K562 (cell line): Measurements from ENCODE around the gene PIK3R1. TPM values are rescaled to one million over a fixed set of nuclear protein-coding genes. Genes with fewer than 3 reads are reported as not detected.
A peak's percentile ranks its signal among the peaks of the same experiment; 100 is the strongest.

Experiments used
- ATAC-seq: fragments of 200-7000 bp; cut with Tn5 transposase; 3 replicates; pipeline ENCODE4 v1.9.1; 2020; ENCODE audit warnings: moderate library complexity
- BruUV-seq: library from RNA; stranded (reverse); fragments of 400-500 nt; replicated peaks from 2 replicates; lab custom pipeline; 2021; lab: Mats Ljungman, UMichigan
- CTCF ChIA-PET: fragments of 300-600 bp; formaldehyde crosslinking; extraction: SDS; loops from one replicate; lab custom pipeline; 2021; ENCODE audit warnings: low intra/inter-chr PET ratio; lab: Yijun Ruan, JAX
- POLR2A ChIA-PET: fragments of 300-600, 350-650 bp; sonication (Branson Sonifier 250); formaldehyde crosslinking; extraction: SDS; loops from one replicate; lab custom pipeline; 2021; ENCODE audit warnings: antibody characterized with exemption, inconsistent platforms; lab: Yijun Ruan, JAX
- DNase-seq, 4 experiments: peaks; one replicate each; pipeline versions ENCODE4 v3.0.0 to v3.0.0-alpha.2; 2011 to 2018; ENCODE audit warnings: low spot score in 3 of 4, mixed read lengths in 3 of 4; ENCODE audit errors: extremely low read depth in 1 of 4
- FAIRE-seq: peaks from 2 replicates; lab custom pipeline; 2011; peaks lifted over from hg19 to GRCh38; lab: Jason Lieb, UNC
- H2AFZ ChIP-seq: 2 replicates; pipeline ENCODE4 v1.6.0; 2011; ENCODE audit warnings: low read depth, low read length, control low read depth, inconsistent platforms
- H3K27ac ChIP-seq: fragments of 200-600 bp; 3 replicates; pipeline ENCODE4 v1.8.0; 2011; ENCODE audit warnings: low read depth, mild to moderate bottlenecking, control low read depth, inconsistent platforms, low read length, moderate library complexity, mixed read lengths; ENCODE audit errors: extremely low read depth
- H3K27me3 ChIP-seq, 2 experiments: fragments of 300-600 bp in 1 of 2; 2 replicates in 1 of 2; 3 replicates in 1 of 2; pipeline versions ENCODE4 v1.6.0 to v1.8.0; 2011; ENCODE audit warnings: inconsistent platforms in 2 of 2, low read length in 2 of 2, mild to moderate bottlenecking in 1 of 2, mixed read lengths in 1 of 2, moderate library complexity in 1 of 2; ENCODE audit not compliant: control insufficient read depth in 2 of 2, insufficient read depth in 2 of 2
- H3K36me3 ChIP-seq: fragments of 300-600 bp; 3 replicates; pipeline ENCODE4 v1.8.0; 2011; ENCODE audit warnings: mild to moderate bottlenecking, low read length, inconsistent platforms; ENCODE audit not compliant: control insufficient read depth, insufficient read depth
- H3K4me1 ChIP-seq, 2 experiments: fragments of 200-600 bp in 1 of 2; replicated peaks in 1 of 2; 2 replicates in 1 of 2; 3 replicates in 1 of 2; pipeline versions ENCODE4 v1.5.1 to v1.8.0; 2011; ENCODE audit warnings: inconsistent platforms in 2 of 2, low read length in 2 of 2, mild to moderate bottlenecking in 1 of 2, mixed read lengths in 1 of 2, moderate library complexity in 1 of 2; ENCODE audit not compliant: control insufficient read depth in 2 of 2, insufficient read depth in 2 of 2
- H3K4me2 ChIP-seq: 2 replicates; pipeline ENCODE4 v1.6.1; 2011; ENCODE audit warnings: low read length, control low read depth, inconsistent platforms, mixed read lengths; ENCODE audit not compliant: insufficient read depth
- H3K4me3 ChIP-seq: fragments of 200-600 bp; sonication (generic), shearing (Covaris generic); 2 replicates; pipeline ENCODE4 v1.5.1; 2016; ENCODE audit warnings: control low read depth, inconsistent platforms
- H3K79me2 ChIP-seq: fragments of 200-600 bp; 3 replicates; pipeline ENCODE4 v1.8.0; 2011; ENCODE audit warnings: low read length, inconsistent platforms; ENCODE audit not compliant: control insufficient read depth, insufficient read depth
- H3K9ac ChIP-seq, 2 experiments: 2 replicates each; pipeline versions ENCODE4 v1.6.0 to v1.6.1; 2011; ENCODE audit warnings: low read depth in 2 of 2, low read length in 2 of 2, control low read depth in 1 of 2, inconsistent platforms in 1 of 2, mild to moderate bottlenecking in 1 of 2, mixed read lengths in 1 of 2; ENCODE audit not compliant: insufficient read depth in 1 of 2
- H3K9me1 ChIP-seq: one replicate; pipeline ENCODE4 v1.6.0; 2011; ENCODE audit warnings: inconsistent platforms, mild to moderate bottlenecking, low read length, moderate library complexity; ENCODE audit not compliant: control insufficient read depth, insufficient read depth
- H3K9me3 ChIP-seq: replicated peaks from 2 replicates; pipeline ENCODE4 v1.5.1; 2011; ENCODE audit warnings: low read depth, low read length, inconsistent platforms; ENCODE audit not compliant: control insufficient read depth, insufficient read depth
- H4K20me1 ChIP-seq: replicated peaks from 2 replicates; pipeline ENCODE4 v1.6.1; 2011; ENCODE audit warnings: low read length, inconsistent platforms, mixed read lengths; ENCODE audit not compliant: control insufficient read depth, insufficient read depth
- GTF2B ChIP-seq: IDR thresholded peaks from 2 replicates; pipeline ENCODE4 v1.6.1; 2011; ENCODE audit not compliant: insufficient read length; ENCODE audit errors: extremely low read depth
- HNRNPL ChIP-seq: fragments of 200-400 bp; formaldehyde crosslinking; IDR thresholded peaks from 2 replicates; pipeline ENCODE4 v1.6.1; 2017; ENCODE audit warnings: low read depth, mild to moderate bottlenecking, low read length
- ZNF766 ChIP-seq: fragments of 200-800 bp; sonication (Bioruptor generic); conservative IDR thresholded peaks from 2 replicates; pipeline ENCODE4 v1.6.1; 2016; ENCODE audit warnings: missing genetic modification characterization, missing compliant biosample characterization
- WGBS: fragments of 100-300 bp; shearing (Covaris generic); methylation state at CpG from one replicate; pipeline ENCODE4 v1.1.6; 2016; ENCODE audit warnings: low coverage, mixed read lengths; ENCODE audit not compliant: insufficient coverage; ENCODE audit errors: missing lambda C conversion rate; 5-methylcytosine and 5-hydroxymethylcytosine counted together
- in situ Hi-C: fragments of 300-500 bp; cut with MboI; formaldehyde crosslinking; loops from 4 replicates; pipeline ENCODE4 v1.15.0; 2018; ENCODE audit warnings: inconsistent platforms, mixed read lengths
- intact Hi-C: fragments of 100-400 bp; cut with micrococcal nuclease; formaldehyde crosslinking; loops from 2 replicates; pipeline ENCODE4 v1.14.2; 2022
- polyA plus RNA-seq, 8 experiments: library from polyadenylated mRNA; depleted of rRNA in 4 of 8; stranded (reverse) in 5 of 8; unstranded in 3 of 8; fragments of >200 nt; fragmentation: Nextera tagmentation in 2 of 8; fragmentation: Illumina TruSeq in 1 of 8; extraction: Ambion mirVana in 2 of 8; extraction: Trizol in 1 of 8; gene quantifications; 2 replicates each; pipeline versions ENCODE4 v1.2.1 to v1.2.3, GENCODE V29; 2011 to 2014; ENCODE audit warnings: inconsistent platforms in 1 of 8, missing spikeins in 1 of 8
- total RNA-seq, 7 experiments: library from RNA; depleted of rRNA in 6 of 7; stranded (reverse); fragments of >200 nt in 6 of 7; fragmentation: Illumina TruSeq in 2 of 7; extraction: Trizol in 2 of 7; gene quantifications; 2 replicates each; pipeline versions ENCODE4 v1.2.1 to v1.2.3, GENCODE V29; 2011 to 2021; ENCODE audit warnings: low replicate concordance in 1 of 7

The PIK3R1 gene
- total and polyA plus RNA-seq, 9 of the 15 experiments (the other 6 are each of a cell fraction or from before 2014, with no cell fraction given), result 1.1 to 9.7 (median 4.8) TPM

DNA sequence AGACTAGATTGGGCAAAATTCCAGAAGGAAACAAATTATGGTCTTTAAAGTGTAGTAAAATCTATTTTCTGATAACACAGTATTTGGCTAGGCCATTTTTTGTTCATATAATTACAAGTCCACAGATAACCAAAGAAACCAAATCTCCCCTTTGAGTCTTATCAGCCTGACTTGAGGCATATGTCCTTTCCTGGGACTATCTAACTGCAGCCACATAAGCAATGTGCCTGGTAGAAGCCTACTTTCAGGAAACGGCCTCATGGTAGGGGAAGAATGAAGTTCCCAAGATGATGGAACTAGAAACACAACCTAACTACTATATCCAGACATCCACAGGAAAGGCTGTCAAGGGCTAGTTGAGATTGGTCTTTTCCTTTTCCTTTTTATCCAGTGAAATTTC is 130.0 kb downstream of the PIK3R1 start (continued):
- TF ChIP-seq GTF2B, result no peak

GRCh38 chr5:68347536-68347935 is 132.0 kb downstream of the PIK3R1 start:
- intact Hi-C loops, result no loop called here
- DNase-seq (no peak), FAIRE-seq (no peak), ATAC-seq (no peak)
- Histone ChIP-seq H3K9me1 (no peaks in the 10 kb centered on the region), H3K9ac (no peak overlapping the region), H3K9me3 (no peaks in the 10 kb centered on the region; the same call in none of the 2 replicates), H4K20me1 (no peaks in the 10 kb centered on the region), H3K4me2 (no peak overlapping the region), H3K36me3 (no peaks in the 10 kb centered on the region), H3K4me3 (no peak overlapping the region), H2AFZ (no peak overlapping the region), H3K27me3 (no peaks in the 10 kb centered on the region; a peak in 1 of 5 replicates), H3K4me1 (peaks cover 10 to 32% of the 10 kb centered on the region in 2 experiments; a peak in 4 of 5 replicates), H3K27ac (no peak overlapping the region), H3K79me2 (no peaks in the 10 kb centered on the region)
- ChIA-PET POLR2A (interaction anchor here (0.7 kb wide), 1 partner anchor 33 kb away, joined by 4 read pairs; no protein-coding TSS in a partner anchor), CTCF (no interaction called here)
- 65% methylated on average over 2 of the region's 2 CpGs for WGBS
- no TSS peak for BruUV-seq
- peak; percentile 81 for TF ChIP-seq ZNF766 (CRISPR knock-in tag)
- no peak for TF ChIP-seq HNRNPL
- in situ Hi-C loops, result no loop called here
